LNCaP clone FGC (cell line): ENCODE data around the gene EHBP1L1.
A peak's percentile ranks its signal among the peaks of the same experiment; 100 is the strongest.

Source experiments
- DNase-seq: peaks from one replicate; pipeline ENCODE4 v3.0.0-alpha.2; 2011; ENCODE audit warnings: low read depth
- H3K4me3 ChIP-seq: 2 replicates; pipeline ENCODE4 v1.5.1; 2011; ENCODE audit warnings: mild to moderate bottlenecking, low read depth, low read length, control low read depth
- CTCF ChIP-seq: IDR thresholded peaks from 2 replicates; pipeline ENCODE4 v1.5.1; 2012; ENCODE audit warnings: mild to moderate bottlenecking; ENCODE audit not compliant: control insufficient read depth, insufficient read depth; ENCODE audit errors: extremely low read depth

EHBP1L1 gene

GRCh38 chr11:65535102-65535501 lies 40.8 kb upstream of the EHBP1L1 start:
- DNase-seq = no peak
- TF ChIP-seq CTCF = no peak
- no peak overlapping the region for H3K4me3 ChIP-seq

GRCh38 chr11:65536412-65537295 lies 39.2 kb upstream of the EHBP1L1 start:
- no peak for DNase-seq
- no peak overlapping the region for H3K4me3 ChIP-seq
- no peak for TF ChIP-seq CTCF

GRCh38 chr11:65537296-65537597 lies 38.6 kb upstream of the EHBP1L1 start:
- no peak overlapping the region for H3K4me3 ChIP-seq
- no peak for DNase-seq
- no peak for TF ChIP-seq CTCF

GRCh38 chr11:65537620-65538231 lies 38.1 kb upstream of the EHBP1L1 start:
- TF ChIP-seq CTCF = no peak
- DNase-seq = no peak
- H3K4me3 ChIP-seq = no peak overlapping the region

GRCh38 chr11:65538232-65538914 lies 37.5 kb upstream of the EHBP1L1 start:
- DNase-seq = no peak
- H3K4me3 ChIP-seq = no peak overlapping the region
- no peak for TF ChIP-seq CTCF

- peak overlapping the region; percentile 84 for H3K4me3 ChIP-seq
- DNase-seq = no peak
- TF ChIP-seq CTCF = no peak
Measured at GRCh38 chr11:65538915-65539743, 36.7 kb upstream of the EHBP1L1 start.
